Measurements from ENCODE around the gene DGKB.

- TF ChIP-seq CTCF (IDR thresholded peaks at IDR 0.05) = no peak
- no peak for TF ChIP-seq POLR2A (IDR thresholded peaks at IDR 0.05)
Measured at GRCh38 chr7:14896461-14896860, 6.1 kb downstream of the DGKB start.
